ENCODE measurements around the gene CTSW.

Gene CTSW

GRCh38 chr11:65903715-65904114 lies 24.1 kb downstream of the CTSW start:
- DNase-seq = no peak

- DNase-seq = no peak
These were observed 27.0 kb downstream of the CTSW start for GRCh38 chr11:65906602-65907001.

GRCh38 chr11:65907878-65908277 lies 28.2 kb downstream of the CTSW start:
- no peak for DNase-seq

- DNase-seq = peak in 2 of 14 donors; percentile 24 to 79
These were observed 32.3 kb downstream of the CTSW start for GRCh38 chr11:65911682-65912568.

- DNase-seq = no peak
These were observed 33.2 kb downstream of the CTSW start for GRCh38 chr11:65912845-65913244.

GRCh38 chr11:65915101-65915820 lies 35.6 kb downstream of the CTSW start:
- DNase-seq = peak in 3 of 14 donors; percentile 30 to 92 (median 32)

- peak in 6 of 14 donors; percentile 18 to 79 (median 46) for DNase-seq
These were observed 36.2 kb downstream of the CTSW start for GRCh38 chr11:65915821-65916251.

GRCh38 chr11:65916391-65916790 lies 36.8 kb downstream of the CTSW start:
- no peak for DNase-seq

GRCh38 chr11:65917077-65917433 lies 37.4 kb downstream of the CTSW start:
- DNase-seq = no peak

- DNase-seq = no peak
These were observed 38.0 kb downstream of the CTSW start for GRCh38 chr11:65917434-65918210.

GRCh38 chr11:65918211-65919140 lies 38.8 kb downstream of the CTSW start, which contains the start of gene C11orf68:
Gene C11orf68, minus strand, starts transcription at chr11:65919062. Its CDS starts 31 bp downstream, at chr11:65919031.
- peak in 1 of 14 donors; percentile 50 for DNase-seq

GRCh38 chr11:65919141-65919572 lies 39.5 kb downstream of the CTSW start, which contains the start of gene DRAP1:
Gene DRAP1, plus strand, starts transcription at chr11:65919426. Its CDS starts 76 bp downstream, at chr11:65919502.
- DNase-seq = peak; percentile 87 to 100 (median 98)

GRCh38 chr11:65919573-65920371 lies 40.1 kb downstream of the CTSW start:
- DNase-seq = peak in 3 of 14 donors; percentile 27 to 63 (median 52)

- DNase-seq = no peak
These were observed 40.8 kb downstream of the CTSW start for GRCh38 chr11:65920372-65920802.

GRCh38 chr11:65921033-65921555 lies 41.5 kb downstream of the CTSW start:
- no peak for DNase-seq

- no peak for DNase-seq
These were observed 42.2 kb downstream of the CTSW start for GRCh38 chr11:65921876-65922275.

- DNase-seq = no peak
These were observed 42.9 kb downstream of the CTSW start for GRCh38 chr11:65922565-65922964.

GRCh38 chr11:65925397-65925796 lies 45.8 kb downstream of the CTSW start:
- no peak for DNase-seq

GRCh38 chr11:65927904-65928397 lies 48.3 kb downstream of the CTSW start:
- DNase-seq = peak in 3 of 14 donors; percentile 18 to 34 (median 32)

GRCh38 chr11:65928667-65929066 lies 49.0 kb downstream of the CTSW start:
- DNase-seq = no peak
